Esophagus muscularis mucosa (tissue), 4 donors: ENCODE results near the gene FNIP1. TPM values are rescaled to one million over a fixed set of nuclear protein-coding genes. Genes with fewer than 3 reads are reported as not detected.
"Not testable (repeated sequence)": the region's sequence is repeated elsewhere in the genome, so short reads cannot be mapped to it uniquely, and the experiment has no call there.

Source experiments
- DNase-seq: peaks from one replicate; pipeline ENCODE4 v3.0.0-alpha.2; 2017; ENCODE audit errors: extremely low spot score
- H3K27ac ChIP-seq, 4 donors: fragments of 200-600 bp; sonication (generic); replicated peaks in 1 of 4; 1 replicate in 3 of 4; 2 replicates in 1 of 4; pipeline ENCODE4 v1.5.1; 2016 to 2019; ENCODE audit warnings: mild to moderate bottlenecking in 1 of 4
- H3K27me3 ChIP-seq, 4 donors: fragments of 200-600 bp; sonication (generic); one replicate each; pipeline versions ENCODE4 v1.5.1 to v1.6.0; 2016 to 2019
- H3K36me3 ChIP-seq, 4 donors: fragments of 200-600 bp; sonication (generic); one replicate each; pipeline ENCODE4 v1.5.1; 2016 to 2019
- H3K4me1 ChIP-seq, 4 donors: fragments of 200-600 bp; sonication (generic); one replicate each; pipeline ENCODE4 v1.5.1; 2016 to 2019
- H3K4me3 ChIP-seq, 4 donors: fragments of 200-600 bp; sonication (generic); 1 replicate in 2 of 4; 2 replicates in 2 of 4; pipeline ENCODE4 v1.5.1; 2016 to 2019; ENCODE audit warnings: mild to moderate bottlenecking in 4 of 4, moderate library complexity in 1 of 4
- H3K9me3 ChIP-seq, 4 donors: fragments of 200-600 bp; sonication (generic); 1 replicate in 3 of 4; 2 replicates in 1 of 4; pipeline ENCODE4 v1.5.1; 2016 to 2019
- EP300 ChIP-seq: sonication (generic); formaldehyde crosslinking; IDR thresholded peaks from one replicate; pipeline ENCODE4 v1.6.1; 2017; ENCODE audit warnings: antibody characterized with exemption
- POLR2A ChIP-seq: fragments of 450-650 bp; IDR thresholded peaks from one replicate; pipeline ENCODE4 v1.6.1; 2017; ENCODE audit warnings: antibody characterized with exemption, moderate library complexity, mild to moderate bottlenecking, low read depth
- POLR2AphosphoS5 ChIP-seq, 2 donors: sonication (generic); formaldehyde crosslinking; IDR thresholded peaks; one replicate each; pipeline ENCODE4 v1.6.1; 2017; ENCODE audit warnings: antibody characterized with exemption in 2 of 2
- WGBS: methylation state at CpG from one replicate; pipeline ENCODE4 v1.1.5; 2018; 5-methylcytosine and 5-hydroxymethylcytosine counted together
- intact Hi-C: fragments of 100-400 bp; cut with DNase I; formaldehyde crosslinking; loops from one replicate; pipeline ENCODE4 v1.15.1; 2023
- total RNA-seq, 4 donors: library from RNA; depleted of rRNA; stranded (reverse); fragments of >200 nt; gene quantifications; one replicate each; pipeline versions ENCODE4 v1.1.0 to v1.2.1, GENCODE V29; 2016
- TF ChIP-seq, protein P1 (sequence below), 3 experiments: fragments of 200-600 bp in 2 of 3; fragments of 450-650 bp in 1 of 3; sonication (generic) in 2 of 3; IDR thresholded peaks; one replicate each; pipeline ENCODE4 v1.5.1; 2017 to 2019; ENCODE audit warnings: antibody characterized with exemption in 3 of 3, mild to moderate bottlenecking in 2 of 3, moderate library complexity in 1 of 3

The FNIP1 gene
- total RNA-seq, 4 donors from 2014 or later = 36.6 to 52.7 (median 50.1) TPM

DNA sequence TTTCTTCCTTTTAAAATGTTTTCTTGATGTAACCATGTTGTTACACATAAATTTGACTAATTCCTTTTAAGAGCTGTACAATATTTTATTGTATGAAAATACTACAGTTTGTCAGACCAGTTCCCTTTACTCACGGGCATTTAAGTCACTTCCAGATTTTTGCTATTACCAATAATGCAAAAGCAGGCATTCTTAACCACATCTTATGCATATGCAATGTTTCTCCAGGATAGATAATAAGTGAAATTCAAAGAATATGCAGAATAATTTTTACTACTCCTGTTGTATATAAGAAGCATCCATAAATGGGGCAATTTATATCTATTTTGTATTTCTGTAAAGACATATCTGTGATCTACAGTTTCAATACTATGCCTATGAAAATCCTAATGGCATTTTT lies 77.3 kb downstream of the FNIP1 start:
- H3K27me3 ChIP-seq = no peaks in the 10 kb centered on the region
- no peak overlapping the region for H3K27ac ChIP-seq
- H3K9me3 ChIP-seq = peaks cover 0 to 6% (median 0%) of the 10 kb centered on the region in 4 donors
- no peak overlapping the region for H3K4me3 ChIP-seq
- TF ChIP-seq, protein P1, sequence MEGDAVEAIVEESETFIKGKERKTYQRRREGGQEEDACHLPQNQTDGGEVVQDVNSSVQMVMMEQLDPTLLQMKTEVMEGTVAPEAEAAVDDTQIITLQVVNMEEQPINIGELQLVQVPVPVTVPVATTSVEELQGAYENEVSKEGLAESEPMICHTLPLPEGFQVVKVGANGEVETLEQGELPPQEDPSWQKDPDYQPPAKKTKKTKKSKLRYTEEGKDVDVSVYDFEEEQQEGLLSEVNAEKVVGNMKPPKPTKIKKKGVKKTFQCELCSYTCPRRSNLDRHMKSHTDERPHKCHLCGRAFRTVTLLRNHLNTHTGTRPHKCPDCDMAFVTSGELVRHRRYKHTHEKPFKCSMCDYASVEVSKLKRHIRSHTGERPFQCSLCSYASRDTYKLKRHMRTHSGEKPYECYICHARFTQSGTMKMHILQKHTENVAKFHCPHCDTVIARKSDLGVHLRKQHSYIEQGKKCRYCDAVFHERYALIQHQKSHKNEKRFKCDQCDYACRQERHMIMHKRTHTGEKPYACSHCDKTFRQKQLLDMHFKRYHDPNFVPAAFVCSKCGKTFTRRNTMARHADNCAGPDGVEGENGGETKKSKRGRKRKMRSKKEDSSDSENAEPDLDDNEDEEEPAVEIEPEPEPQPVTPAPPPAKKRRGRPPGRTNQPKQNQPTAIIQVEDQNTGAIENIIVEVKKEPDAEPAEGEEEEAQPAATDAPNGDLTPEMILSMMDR (IDR thresholded peaks at IDR 0.05) = no peak
- TF ChIP-seq POLR2AphosphoS5 (IDR thresholded peaks at IDR 0.05) (no peak), EP300 (no peak), POLR2A (no peak)
- intact Hi-C loops = no loop called here
- 77% methylated on average over 1 of the region's 1 CpG for WGBS
- DNase-seq = no peak
- H3K36me3 ChIP-seq = peaks cover 0 to 26% (median 22%) of the 10 kb centered on the region in 4 donors
- peaks cover 0 to 7% (median 3%) of the 10 kb centered on the region in 4 donors for H3K4me1 ChIP-seq

DNA sequence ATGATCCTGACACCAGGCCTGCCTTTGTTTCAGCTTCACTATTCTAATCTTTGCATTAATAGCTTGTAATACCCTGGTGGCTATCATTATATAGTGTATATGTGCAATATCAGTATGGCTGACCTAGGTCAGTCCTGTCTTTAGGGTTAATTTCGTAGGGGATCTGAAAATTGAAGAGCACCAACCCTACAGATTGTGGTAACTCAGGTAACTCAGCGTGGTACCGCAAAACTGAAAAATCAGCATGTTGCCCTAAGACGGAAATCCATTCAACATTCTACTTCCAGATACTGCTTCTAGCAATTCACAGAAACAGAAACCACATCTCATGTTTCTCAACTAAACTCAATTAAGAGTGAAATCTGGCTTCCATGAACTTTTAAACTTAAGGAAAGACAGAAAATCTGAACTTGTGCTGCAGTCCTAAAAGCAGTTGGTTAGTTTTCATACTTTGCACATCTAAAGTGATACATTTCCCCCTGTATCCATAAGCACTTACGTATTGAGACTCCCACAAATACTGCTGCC lies 78.3 kb downstream of the FNIP1 start:
- Histone ChIP-seq H3K27me3 (no peaks in the 10 kb centered on the region), H3K9me3 (peaks cover 0 to 6% (median 0%) of the 10 kb centered on the region in 4 donors), H3K4me3 (no peak overlapping the region), H3K4me1 (peaks cover 0 to 7% (median 3%) of the 10 kb centered on the region in 4 donors), H3K36me3 (peaks cover 0 to 35% (median 29%) of the 10 kb centered on the region in 4 donors), H3K27ac (no peak overlapping the region)
- intact Hi-C loops = no loop called here
- DNase-seq = no peak
- TF ChIP-seq POLR2A (no peak), EP300 (no peak), POLR2AphosphoS5 (IDR thresholded peaks at IDR 0.05) (no peak)
- TF ChIP-seq, protein P1 (IDR thresholded peaks at IDR 0.05) = no peak
- WGBS = 90% methylated on average over 5 of the region's 5 CpGs

DNA sequence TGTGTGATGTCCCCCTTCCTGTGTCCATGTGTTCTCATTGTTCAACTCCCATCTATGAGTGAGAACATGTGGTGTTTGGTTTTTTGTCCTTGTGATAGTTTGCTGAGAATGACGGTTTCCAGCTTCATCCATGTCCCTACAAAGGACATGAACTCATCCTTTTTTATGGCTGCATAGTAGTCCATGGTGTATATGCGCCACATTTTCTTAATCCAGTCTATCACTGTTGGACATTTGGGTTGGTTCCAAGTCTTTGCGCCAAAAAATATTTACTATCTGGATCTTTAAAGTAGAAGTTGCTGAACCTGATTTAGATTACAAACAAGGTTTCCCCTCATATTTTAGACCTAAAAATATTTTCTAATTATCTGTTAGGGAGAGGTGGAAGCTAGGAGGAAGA lies 79.7 kb downstream of the FNIP1 start:
- H3K4me1 ChIP-seq, H3K9me3 ChIP-seq, H3K27me3 ChIP-seq, DNase-seq, H3K4me3 ChIP-seq, H3K27ac ChIP-seq, intact Hi-C loops: not testable (repeated sequence)
- WGBS = 100% methylated on average over 3 of the region's 3 CpGs
- H3K36me3 ChIP-seq = peaks cover 0 to 36% (median 30%) of the 10 kb centered on the region in 4 donors

DNA sequence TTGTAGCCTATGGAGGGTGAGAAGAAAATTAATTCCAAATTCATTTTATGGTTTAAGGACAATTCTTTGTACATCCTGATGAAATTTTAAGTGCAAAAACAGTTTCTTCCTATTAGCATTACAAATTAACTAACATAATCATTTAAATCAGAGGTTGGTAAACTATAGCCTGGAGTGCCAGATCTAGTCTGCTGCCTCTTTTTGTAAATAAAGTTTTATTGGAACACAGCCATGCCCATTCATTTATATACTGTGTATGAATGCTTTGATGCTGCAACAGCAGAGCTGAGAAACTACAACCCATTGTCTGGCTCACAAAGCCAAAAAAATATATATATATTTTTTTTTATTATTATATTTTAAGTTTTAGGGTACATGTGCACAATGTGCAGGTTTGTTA lies 80.2 kb downstream of the FNIP1 start:
- Histone ChIP-seq H3K4me1 (peaks cover 0 to 7% (median 0%) of the 10 kb centered on the region in 4 donors), H3K36me3 (peaks cover 0 to 36% (median 30%) of the 10 kb centered on the region in 4 donors), H3K9me3 (peaks cover 0 to 6% (median 0%) of the 10 kb centered on the region in 4 donors), H3K27ac (no peak overlapping the region), H3K4me3 (no peak overlapping the region), H3K27me3 (no peaks in the 10 kb centered on the region)
- intact Hi-C loops = no loop called here
- no peak for DNase-seq
- no peak for TF ChIP-seq POLR2AphosphoS5 (IDR thresholded peaks at IDR 0.05)

DNA sequence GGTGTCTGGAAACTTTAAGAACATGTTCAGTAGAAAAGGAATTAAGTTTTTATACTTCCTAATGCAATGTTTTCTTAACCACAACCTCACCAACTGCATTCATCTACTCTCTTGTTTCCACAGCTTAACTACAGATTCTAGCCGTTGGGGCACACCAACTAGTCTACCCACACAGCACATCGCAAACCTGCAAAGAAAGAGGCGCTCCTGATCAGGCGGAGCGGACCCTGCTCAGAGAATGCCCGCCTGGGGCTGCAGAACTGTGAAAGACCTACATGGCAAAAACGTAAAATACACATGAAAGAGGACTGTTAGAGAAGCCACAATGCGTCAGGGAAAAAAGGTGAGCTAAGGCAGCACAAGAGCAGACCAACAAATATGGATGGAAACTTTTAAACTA lies 86.4 kb downstream of the FNIP1 start:
- intact Hi-C loops = no loop called here
- DNase-seq = no peak
- peaks cover 0 to 16% (median 11%) of the 10 kb centered on the region in 4 donors for H3K4me1 ChIP-seq
- H3K4me3 ChIP-seq = no peak overlapping the region
- no peak overlapping the region for H3K27ac ChIP-seq
- H3K9me3 ChIP-seq = no peaks in the 10 kb centered on the region
- H3K36me3 ChIP-seq = peaks cover 14 to 45% (median 28%) of the 10 kb centered on the region in 4 donors
- no peak for TF ChIP-seq EP300
- TF ChIP-seq, protein P1 (IDR thresholded peaks at IDR 0.05) = no peak
- TF ChIP-seq POLR2AphosphoS5 (IDR thresholded peaks at IDR 0.05) = no peak
- TF ChIP-seq POLR2A = no peak
- no peaks in the 10 kb centered on the region for H3K27me3 ChIP-seq
- 96% methylated on average over 8 of the region's 8 CpGs for WGBS

DNA sequence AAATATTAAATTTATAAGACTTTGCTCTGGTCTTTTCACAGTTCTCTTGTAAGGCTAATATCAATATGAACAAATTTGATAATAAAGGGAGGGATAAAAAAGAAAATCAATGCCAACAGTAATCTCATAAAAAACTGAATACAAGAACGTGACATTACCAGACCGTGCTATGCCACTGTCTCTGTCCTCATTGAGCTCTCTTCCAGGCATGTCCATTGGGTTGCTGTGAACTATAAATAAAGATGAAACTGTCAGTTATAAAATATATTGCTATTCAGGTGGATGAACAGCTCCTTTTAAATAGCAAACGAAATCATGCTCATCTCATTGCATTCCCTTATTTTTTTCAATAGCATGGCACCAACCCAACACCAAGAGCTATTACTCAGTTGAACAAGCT lies 87.8 kb downstream of the FNIP1 start:
- no peak overlapping the region for H3K4me3 ChIP-seq
- TF ChIP-seq POLR2AphosphoS5 (IDR thresholded peaks at IDR 0.05) (no peak), EP300 (no peak), POLR2A (no peak)
- TF ChIP-seq, protein P1 (IDR thresholded peaks at IDR 0.05) = no peak
- no peak for DNase-seq
- intact Hi-C loops = no loop called here
- no peaks in the 10 kb centered on the region for H3K27me3 ChIP-seq
- no peaks in the 10 kb centered on the region for H3K9me3 ChIP-seq
- no peak overlapping the region for H3K27ac ChIP-seq
- peaks cover 0 to 16% (median 11%) of the 10 kb centered on the region in 4 donors for H3K4me1 ChIP-seq
- H3K36me3 ChIP-seq = peaks cover 13 to 48% (median 28%) of the 10 kb centered on the region in 4 donors
- 78% methylated on average over 3 of the region's 3 CpGs for WGBS
